HEK293T (cell line): ENCODE measurements around the gene MKLN1.

Source experiments
- BHLHE40 ChIP-seq: fragments of 450-650 bp; IDR thresholded peaks from 2 replicates; pipeline ENCODE4 v1.6.1; 2016; ENCODE audit warnings: mild to moderate bottlenecking, moderate library complexity, borderline replicate concordance
- FOXA1 ChIP-seq: fragments of 450-650 bp; IDR thresholded peaks from 2 replicates; pipeline ENCODE4 v1.6.1; 2016; ENCODE audit warnings: mild to moderate bottlenecking
- L3MBTL2 ChIP-seq: fragments of 450-650 bp; conservative IDR thresholded peaks from 2 replicates; pipeline ENCODE4 v1.6.1; 2016; ENCODE audit warnings: mild to moderate bottlenecking
- SP1 ChIP-seq: fragments of 450-650 bp; IDR thresholded peaks from 2 replicates; pipeline ENCODE4 v1.6.1; 2017
- SUZ12 ChIP-seq: fragments of 450-650 bp; IDR thresholded peaks from 2 replicates; pipeline ENCODE4 v1.6.1; 2016; ENCODE audit warnings: mild to moderate bottlenecking

- TF ChIP-seq BHLHE40 (no peak), SUZ12 (no peak), L3MBTL2 (no peak), FOXA1 (no peak), SP1 (no peak)
Measured at GRCh38 chr7:131369354-131369753, 41.7 kb downstream of the MKLN1 start.
